K562 (cell line): ENCODE results near the gene QKI. TPM values are rescaled to one million over a fixed set of nuclear protein-coding genes. Genes with fewer than 3 reads are reported as not detected.

Experiments used
- DMBX1 ChIP-seq: fragments of 250-450 bp; sonication (Bioruptor Pico); IDR thresholded peaks from 2 replicates; pipeline ENCODE4 v1.8.0; 2022; ENCODE audit warnings: inconsistent platforms, mild to moderate bottlenecking, moderate library complexity, borderline replicate concordance
- EP400 ChIP-seq: fragments of 450-650 bp; IDR thresholded peaks from 2 replicates; pipeline ENCODE4 v1.6.1; 2017; ENCODE audit warnings: antibody characterized with exemption, mild to moderate bottlenecking, moderate library complexity
- ESRRA ChIP-seq: fragments of 450-650 bp; IDR thresholded peaks from 2 replicates; pipeline ENCODE4 v1.6.1; 2014; ENCODE audit warnings: low read depth, mild to moderate bottlenecking, moderate library complexity, borderline replicate concordance
- GABPB1 ChIP-seq: sonication (generic); formaldehyde crosslinking; IDR thresholded peaks from 2 replicates; pipeline ENCODE4 v1.8.0; 2022; ENCODE audit warnings: mild to moderate bottlenecking, missing genetic modification reagents
- HIVEP1 ChIP-seq: fragments of 250-450 bp; sonication (Bioruptor Pico); IDR thresholded peaks from 2 replicates; pipeline ENCODE4 v1.4.0; 2020; ENCODE audit warnings: mild to moderate bottlenecking
- KAT2B ChIP-seq: IDR thresholded peaks from one replicate; pipeline ENCODE4 v1.6.1; 2012; ENCODE audit warnings: low read depth, mild to moderate bottlenecking, control low read depth, inconsistent platforms, low read length, moderate library complexity
- MLLT1 ChIP-seq, 2 experiments: fragments of 450-650 bp; IDR thresholded peaks; 2 replicates each; pipeline ENCODE4 v1.6.1; 2016
- NONO ChIP-seq, 2 experiments: fragments of 200-400 bp in 1 of 2; fragments of 450-650 bp in 1 of 2; formaldehyde crosslinking in 1 of 2; IDR thresholded peaks; 2 replicates each; pipeline ENCODE4 v1.6.1; 2017; ENCODE audit warnings: low read depth in 2 of 2, mild to moderate bottlenecking in 2 of 2, moderate library complexity in 2 of 2, low read length in 1 of 2
- PHF21A ChIP-seq: fragments of 450-650 bp; IDR thresholded peaks from 2 replicates; pipeline ENCODE4 v1.6.1; 2017; ENCODE audit warnings: low read depth, borderline replicate concordance
- PRDM10 ChIP-seq: fragments of 450-650 bp; IDR thresholded peaks from 2 replicates; pipeline ENCODE4 v1.6.1; 2018; ENCODE audit not compliant: partially characterized antibody
- RAD21 ChIP-seq, 2 experiments: fragments of 250-450 bp in 1 of 2; fragments of 450-650 bp in 1 of 2; sonication (Bioruptor Pico) in 1 of 2; formaldehyde crosslinking in 1 of 2; IDR thresholded peaks in 1 of 2; conservative IDR thresholded peaks in 1 of 2; 2 replicates each; pipeline versions ENCODE4 v1.4.0 to v1.8.0; 2020 to 2022; ENCODE audit warnings: mild to moderate bottlenecking in 2 of 2, moderate library complexity in 1 of 2
- TEAD4 ChIP-seq, 2 experiments: sonication (generic) in 1 of 2; formaldehyde crosslinking in 1 of 2; IDR thresholded peaks; 2 replicates each; pipeline versions ENCODE4 v1.6.1 to v1.8.0; 2012 to 2022; ENCODE audit warnings: borderline replicate concordance in 1 of 2, inconsistent platforms in 1 of 2, low read length in 1 of 2, mild to moderate bottlenecking in 1 of 2, missing genetic modification reagents in 1 of 2
- UBTF ChIP-seq, 2 experiments: IDR thresholded peaks; 2 replicates each; pipeline ENCODE4 v1.6.1; 2012; ENCODE audit warnings: improper control_type of control experiment in 2 of 2, low read depth in 2 of 2, low read length in 2 of 2, borderline replicate concordance in 1 of 2
- ZNF57 ChIP-seq: fragments of 450-650 bp; formaldehyde crosslinking; IDR thresholded peaks from 2 replicates; pipeline ENCODE4 v1.4.0; 2020; ENCODE audit warnings: mild to moderate bottlenecking, moderate library complexity
- polyA plus RNA-seq, 8 experiments: library from polyadenylated mRNA; depleted of rRNA in 4 of 8; stranded (reverse) in 5 of 8; unstranded in 3 of 8; fragments of >200 nt; fragmentation: Nextera tagmentation in 2 of 8; fragmentation: Illumina TruSeq in 1 of 8; extraction: Ambion mirVana in 2 of 8; extraction: Trizol in 1 of 8; gene quantifications; 2 replicates each; pipeline versions ENCODE4 v1.2.1 to v1.2.3, GENCODE V29; 2011 to 2014; ENCODE audit warnings: inconsistent platforms in 1 of 8, missing spikeins in 1 of 8
- total RNA-seq, 7 experiments: library from RNA; depleted of rRNA in 6 of 7; stranded (reverse); fragments of >200 nt in 6 of 7; fragmentation: Illumina TruSeq in 2 of 7; extraction: Trizol in 2 of 7; gene quantifications; 2 replicates each; pipeline versions ENCODE4 v1.2.1 to v1.2.3, GENCODE V29; 2011 to 2021; ENCODE audit warnings: low replicate concordance in 1 of 7
- TF ChIP-seq, protein P1 (sequence below): sonication (generic); formaldehyde crosslinking; IDR thresholded peaks from 2 replicates; pipeline ENCODE4 v1.9.0; 2022; ENCODE audit warnings: mild to moderate bottlenecking, missing genetic modification reagents
- TF ChIP-seq, protein P2 (sequence below): sonication (generic); formaldehyde crosslinking; IDR thresholded peaks from 2 replicates; pipeline ENCODE4 v1.8.1; 2023; ENCODE audit warnings: mild to moderate bottlenecking, missing genetic modification reagents

Gene QKI
- total and polyA plus RNA-seq, 9 of the 15 experiments (the other 6 are each of a cell fraction or from before 2014, with no cell fraction given) = 20.4 to 215 (median 123) TPM

GRCh38 chr6:163485388-163485851, 70.9 kb downstream of the QKI start (continued):
- no peak for TF ChIP-seq DMBX1 (CRISPR knock-in tag)
- TF ChIP-seq PRDM10 = peak; percentile 49
- peak in 1 of 2 experiments; percentile 50; a peak in 1 of 4 replicates for TF ChIP-seq MLLT1 (IDR thresholded peaks at IDR 0.05)
- TF ChIP-seq GABPB1 (CRISPR knock-in tag) = no peak
- TF ChIP-seq, protein P1, sequence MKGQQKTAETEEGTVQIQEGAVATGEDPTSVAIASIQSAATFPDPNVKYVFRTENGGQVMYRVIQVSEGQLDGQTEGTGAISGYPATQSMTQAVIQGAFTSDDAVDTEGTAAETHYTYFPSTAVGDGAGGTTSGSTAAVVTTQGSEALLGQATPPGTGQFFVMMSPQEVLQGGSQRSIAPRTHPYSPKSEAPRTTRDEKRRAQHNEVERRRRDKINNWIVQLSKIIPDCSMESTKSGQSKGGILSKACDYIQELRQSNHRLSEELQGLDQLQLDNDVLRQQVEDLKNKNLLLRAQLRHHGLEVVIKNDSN (CRISPR knock-in tag) = no peak
- TF ChIP-seq HIVEP1 = no peak
- TF ChIP-seq NONO (IDR thresholded peaks at IDR 0.05; ENCODE audit: low read depth in 2 of 2, low read length in 1 of 2) = no peak
- TF ChIP-seq KAT2B = no peak
- TF ChIP-seq EP400 = peak; percentile 57
- TF ChIP-seq ZNF57 (CRISPR knock-in tag) = no peak
- TF ChIP-seq TEAD4 (IDR thresholded peaks at IDR 0.05; ENCODE audit: low read length) = peak; percentile 14; the same call in 1 of the 2 replicates
- TF ChIP-seq TEAD4 (CRISPR knock-in tag; IDR thresholded peaks at IDR 0.05; ENCODE audit: borderline replicate concordance) = no peak
- TF ChIP-seq ESRRA = peak; percentile 76; the same call in 1 of the 2 replicates
- TF ChIP-seq UBTF (IDR thresholded peaks at IDR 0.05; ENCODE audit: borderline replicate concordance in 1 of 2, low read depth in 2 of 2, low read length in 2 of 2) = no peak
- TF ChIP-seq RAD21 (CRISPR knock-in tag; conservative IDR thresholded peaks at IDR 0.05 in 1 of 2, IDR thresholded peaks at IDR 0.05 in 1 of 2) = peak in 1 of 2 experiments; percentile 15; a peak in 2 of 4 replicates
- TF ChIP-seq PHF21A = no peak
- TF ChIP-seq, protein P2, sequence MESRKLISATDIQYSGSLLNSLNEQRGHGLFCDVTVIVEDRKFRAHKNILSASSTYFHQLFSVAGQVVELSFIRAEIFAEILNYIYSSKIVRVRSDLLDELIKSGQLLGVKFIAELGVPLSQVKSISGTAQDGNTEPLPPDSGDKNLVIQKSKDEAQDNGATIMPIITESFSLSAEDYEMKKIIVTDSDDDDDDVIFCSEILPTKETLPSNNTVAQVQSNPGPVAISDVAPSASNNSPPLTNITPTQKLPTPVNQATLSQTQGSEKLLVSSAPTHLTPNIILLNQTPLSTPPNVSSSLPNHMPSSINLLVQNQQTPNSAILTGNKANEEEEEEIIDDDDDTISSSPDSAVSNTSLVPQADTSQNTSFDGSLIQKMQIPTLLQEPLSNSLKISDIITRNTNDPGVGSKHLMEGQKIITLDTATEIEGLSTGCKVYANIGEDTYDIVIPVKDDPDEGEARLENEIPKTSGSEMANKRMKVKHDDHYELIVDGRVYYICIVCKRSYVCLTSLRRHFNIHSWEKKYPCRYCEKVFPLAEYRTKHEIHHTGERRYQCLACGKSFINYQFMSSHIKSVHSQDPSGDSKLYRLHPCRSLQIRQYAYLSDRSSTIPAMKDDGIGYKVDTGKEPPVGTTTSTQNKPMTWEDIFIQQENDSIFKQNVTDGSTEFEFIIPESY = no peak
